ENCODE measurements around the gene NEU2. TPM values are rescaled to one million over a fixed set of nuclear protein-coding genes. Genes with fewer than 3 reads are reported as not detected.
"Not testable (repeated sequence)": the region's sequence is repeated elsewhere in the genome, so short reads cannot be mapped to it uniquely, and the experiment has no call there.

The NEU2 gene
- total RNA-seq, 1 donor from 2014 or later: not detected

- no peak for DNase-seq (ENCODE audit: low spot score)
- intact Hi-C loops (cut with DNase I): no loop called here
These were observed 24.7 kb upstream of the NEU2 start for GRCh38 chr2:233007739-233008138.

DNA sequence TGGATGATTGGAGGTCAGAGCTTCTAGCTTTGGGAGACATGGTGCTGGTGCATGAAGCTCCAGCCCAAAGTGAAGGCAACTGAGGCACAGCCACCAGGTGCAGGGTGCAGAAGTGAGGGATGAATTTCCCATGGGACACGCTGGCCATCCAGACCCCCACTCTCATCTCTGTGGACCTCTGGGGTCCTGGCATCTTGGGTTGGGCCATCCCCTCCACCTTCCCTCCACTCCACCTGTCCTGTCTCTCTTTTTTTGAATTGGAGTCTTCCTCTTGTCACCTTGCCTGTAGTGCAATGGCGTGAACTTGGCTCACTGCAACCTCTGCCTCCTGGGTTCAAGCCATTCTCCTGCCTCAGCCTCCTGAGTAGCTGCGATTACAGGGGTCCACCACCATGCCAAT is 22.8 kb upstream of the NEU2 start:
- intact Hi-C loops (cut with DNase I): no loop called here
- no peak for DNase-seq (ENCODE audit: low spot score)

GRCh38 chr2:233010569-233011267 is 21.8 kb upstream of the NEU2 start:
- intact Hi-C loops (cut with DNase I): no loop called here
- no peak for DNase-seq (ENCODE audit: low spot score)

DNA sequence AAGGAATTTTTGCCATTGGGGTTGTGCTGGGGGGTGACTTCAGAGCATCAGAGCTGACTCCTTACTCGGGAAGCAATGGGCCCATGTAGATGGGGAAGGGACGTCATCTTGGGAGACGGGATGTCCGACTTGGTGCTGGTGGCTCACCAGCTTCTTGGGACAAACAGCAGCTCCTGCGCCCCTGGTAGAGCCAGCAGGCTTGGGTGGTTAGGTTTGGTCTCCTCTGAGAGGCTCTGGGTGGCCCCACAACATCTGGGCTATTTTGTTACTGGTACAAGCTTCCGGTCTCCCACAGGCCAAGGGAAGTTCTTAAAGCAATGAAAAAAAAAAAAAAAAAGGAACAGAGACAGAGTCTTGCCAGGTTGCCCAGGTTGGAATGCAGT is 21.2 kb upstream of the NEU2 start:
- DNase-seq (ENCODE audit: low spot score): no peak
- intact Hi-C loops (cut with DNase I): no loop called here

DNA sequence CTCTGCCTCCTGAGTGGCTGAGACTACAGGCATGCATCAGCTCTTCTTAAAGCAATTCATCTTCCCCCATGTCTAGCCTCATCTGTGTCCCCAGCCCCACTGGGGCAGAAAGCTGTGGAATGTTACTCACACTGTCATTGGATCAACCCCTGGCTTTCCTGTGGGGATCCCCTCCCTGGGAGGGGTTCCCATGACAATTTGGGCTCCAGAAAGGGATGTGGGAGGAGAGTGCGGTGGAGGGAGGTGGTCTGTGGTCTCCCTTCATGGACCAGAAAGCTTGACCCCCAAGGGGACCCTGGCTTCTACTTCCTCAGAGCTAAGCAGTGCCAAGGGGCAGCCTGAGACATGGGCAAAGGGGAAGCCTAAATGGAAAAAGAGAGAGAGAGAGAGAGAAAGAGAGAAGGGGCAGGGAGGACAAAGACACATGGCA is 20.8 kb upstream of the NEU2 start:
- DNase-seq (ENCODE audit: low spot score): no peak
- intact Hi-C loops (cut with DNase I): no loop called here

DNA sequence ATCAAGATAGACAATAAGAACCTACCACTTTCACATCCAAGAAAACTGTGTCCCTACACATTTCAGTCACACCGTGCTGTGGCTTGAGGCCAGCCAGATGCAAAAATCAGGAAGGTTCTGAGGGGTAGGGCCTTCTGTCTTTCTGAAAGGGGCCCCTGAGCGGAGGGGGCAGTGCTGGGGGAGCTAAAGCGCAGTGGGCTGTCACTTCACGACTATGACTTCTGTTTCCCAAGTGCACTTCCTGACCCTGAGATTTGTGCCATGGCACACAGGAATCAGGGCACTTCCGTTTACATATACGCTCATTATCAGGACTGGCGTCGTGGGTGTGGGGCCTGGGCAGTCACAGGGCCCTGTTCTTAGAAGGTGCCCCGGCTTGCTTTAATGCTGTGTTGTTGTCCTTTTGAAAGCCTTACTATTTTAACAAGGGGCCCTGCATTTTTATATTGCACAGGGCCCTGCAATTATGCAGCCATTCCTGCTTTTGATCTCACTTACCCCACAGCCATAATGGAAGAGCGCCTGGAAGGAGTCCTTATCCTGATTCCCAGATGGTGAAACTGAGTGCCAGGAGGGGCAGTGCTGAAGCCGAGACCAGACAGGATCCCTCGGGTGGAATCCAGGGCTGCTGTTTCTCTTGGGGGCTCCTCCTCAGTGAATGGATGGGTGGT is 20.0 kb upstream of the NEU2 start:
- intact Hi-C loops (cut with DNase I): no loop called here
- DNase-seq (ENCODE audit: low spot score): no peak

GRCh38 chr2:233013027-233013461 is 19.4 kb upstream of the NEU2 start, which contains the start of gene NGEF:
TSS of gene NGEF (minus strand) at chr2:233013256. CDS start at chr2:232974890, 38,366 bp downstream.
- no peak for DNase-seq (ENCODE audit: low spot score)
- intact Hi-C loops (cut with DNase I): no loop called here

GRCh38 chr2:233013650-233014049 is 18.8 kb upstream of the NEU2 start:
- intact Hi-C loops (cut with DNase I): no loop called here
- no peak for DNase-seq (ENCODE audit: low spot score)

- DNase-seq (ENCODE audit: low spot score): no peak
- intact Hi-C loops (cut with DNase I): no loop called here
These were observed 17.3 kb upstream of the NEU2 start for GRCh38 chr2:233015019-233015645.

GRCh38 chr2:233017947-233018346 is 14.5 kb upstream of the NEU2 start:
- intact Hi-C loops (cut with DNase I): no loop called here
- DNase-seq (ENCODE audit: low spot score): no peak

DNA sequence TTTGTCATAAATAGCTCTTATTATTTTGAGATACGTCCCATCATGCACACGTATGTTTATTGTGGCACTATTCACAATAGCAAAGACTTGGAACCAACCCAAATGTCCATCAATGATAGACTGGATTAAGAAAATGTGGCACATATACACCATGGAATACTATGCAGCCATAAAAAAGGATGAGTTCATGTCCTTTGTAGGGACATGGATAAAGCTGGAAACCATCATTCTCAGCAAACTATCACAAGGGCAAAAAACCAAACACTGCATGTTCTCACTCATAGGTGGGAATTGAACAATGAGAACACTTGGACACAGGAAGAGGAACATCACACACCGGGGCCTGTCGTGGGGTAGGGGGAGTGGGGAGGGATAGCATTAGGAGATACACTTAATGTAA is 12.9 kb upstream of the NEU2 start:
- DNase-seq (ENCODE audit: low spot score); intact Hi-C loops (cut with DNase I): not testable (repeated sequence)

DNA sequence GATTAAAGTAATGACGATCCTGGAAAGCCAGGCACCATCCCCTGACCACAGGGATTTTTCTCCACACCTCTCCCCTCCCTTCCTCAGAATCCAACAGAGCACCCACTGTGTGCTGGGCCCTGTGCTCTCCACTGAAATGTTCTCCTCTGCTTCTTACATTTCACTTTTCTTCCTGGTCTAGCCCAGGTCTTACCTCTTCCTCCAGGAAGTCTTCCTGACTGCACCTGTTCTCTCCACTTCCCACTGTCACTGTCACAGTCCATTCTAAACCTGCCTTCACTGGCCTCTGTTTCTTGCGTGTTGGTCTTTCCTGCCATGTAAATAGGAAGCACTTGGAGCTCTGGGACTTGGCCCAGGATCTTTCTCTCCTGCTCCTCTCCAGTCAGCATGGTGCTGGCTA is 12.0 kb upstream of the NEU2 start:
- intact Hi-C loops (cut with DNase I): no loop called here
- no peak for DNase-seq (ENCODE audit: low spot score)

GRCh38 chr2:233021771-233022170 is 10.7 kb upstream of the NEU2 start:
- intact Hi-C loops (cut with DNase I): no loop called here

DNA sequence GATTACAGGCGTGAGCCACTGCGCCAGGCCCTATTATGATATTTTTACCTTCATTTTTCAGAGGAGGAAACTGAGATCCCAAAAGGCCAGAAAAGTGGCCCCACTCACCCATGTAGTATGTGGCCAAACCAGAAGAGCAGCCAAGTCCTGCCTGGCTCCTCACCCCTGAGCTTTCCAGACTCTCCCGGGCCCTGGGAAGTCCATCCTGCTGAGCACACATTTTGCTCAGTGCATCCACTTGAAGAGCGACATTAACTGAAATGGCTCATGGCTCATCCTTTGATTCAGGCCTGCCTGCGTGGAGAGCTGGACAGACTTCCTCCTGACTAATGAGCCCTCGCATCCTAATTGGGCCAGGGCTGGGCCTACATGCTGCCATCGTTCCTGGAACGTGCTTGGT is 9.9 kb upstream of the NEU2 start:
- intact Hi-C loops (cut with DNase I): no loop called here
- no peak for DNase-seq (ENCODE audit: low spot score)

More at GRCh38 chr2:233021771-233022170, 10.7 kb upstream of the NEU2 start:
- DNase-seq (ENCODE audit: low spot score): no peak

GRCh38 chr2:233023007-233023760 is 9.3 kb upstream of the NEU2 start:
- DNase-seq (ENCODE audit: low spot score): no peak
- intact Hi-C loops (cut with DNase I): no loop called here

GRCh38 chr2:233023761-233024410 is 8.6 kb upstream of the NEU2 start:
- intact Hi-C loops (cut with DNase I): no loop called here
- no peak for DNase-seq (ENCODE audit: low spot score)

- no peak for DNase-seq (ENCODE audit: low spot score)
- intact Hi-C loops (cut with DNase I): no loop called here
These were observed 6.8 kb upstream of the NEU2 start for GRCh38 chr2:233025706-233026105.

DNA sequence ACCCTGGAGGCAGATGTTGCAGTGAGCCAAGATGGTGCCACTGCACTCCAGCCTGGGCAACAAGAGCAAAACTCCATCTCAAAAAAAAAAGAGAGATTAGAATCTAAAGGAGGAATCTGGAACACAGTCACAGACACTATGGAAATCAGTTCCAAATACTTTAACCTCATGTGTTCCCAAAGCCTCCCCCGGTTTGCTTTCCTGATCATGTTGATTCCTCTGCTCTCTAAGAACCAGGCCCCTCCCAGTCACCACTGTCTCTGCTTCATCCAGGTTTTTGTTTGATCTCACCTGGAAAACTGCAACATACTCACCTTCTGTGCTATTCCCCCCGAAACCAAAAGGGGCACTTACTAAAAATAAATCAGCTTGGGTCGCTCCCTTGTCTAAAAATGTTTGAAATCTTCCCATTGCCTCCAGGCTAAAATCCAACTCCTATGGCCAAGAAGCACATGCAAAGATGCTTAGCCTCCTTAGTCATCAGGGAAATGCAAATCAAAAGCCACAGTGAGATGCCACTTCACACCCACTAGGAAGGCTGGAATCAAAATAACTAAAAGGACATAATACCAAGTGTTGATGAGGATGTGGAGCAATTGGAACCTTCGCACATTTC is 6.2 kb upstream of the NEU2 start:
- intact Hi-C loops (cut with DNase I): no loop called here

DNA sequence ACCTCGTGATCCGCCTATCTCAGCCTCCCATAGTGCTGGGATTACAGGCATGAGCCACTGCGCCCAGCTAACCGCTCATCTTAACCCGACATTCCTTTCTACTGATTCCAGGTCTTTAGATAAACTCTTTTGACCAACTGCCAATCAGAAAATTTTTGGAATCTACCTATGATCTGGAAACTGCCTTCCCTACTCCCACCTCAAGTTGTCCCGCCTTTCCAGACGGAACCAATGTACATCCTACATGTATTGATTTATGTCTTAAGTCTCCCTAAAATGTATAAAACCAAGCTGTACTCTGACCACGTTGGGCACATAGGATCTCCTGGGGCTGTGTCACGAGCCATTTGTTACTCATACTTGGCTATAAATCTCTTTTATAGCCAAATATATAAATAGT is 3.2 kb upstream of the NEU2 start:
- no peak for DNase-seq (ENCODE audit: low spot score)
- intact Hi-C loops (cut with DNase I): no loop called here

More for the DNA sequence above, 6.2 kb upstream of the NEU2 start:
- no peak for DNase-seq (ENCODE audit: low spot score)

All from cardiac septum (tissue), 1 donor.